ENCODE measurements around the gene C16orf54. TPM values are rescaled to one million over a fixed set of nuclear protein-coding genes. Genes with fewer than 3 reads are reported as not detected.
A peak's percentile ranks its signal among the peaks of the same experiment; 100 is the strongest.
"Not testable (repeated sequence)": the region's sequence is repeated elsewhere in the genome, so short reads cannot be mapped to it uniquely, and the experiment has no call there.

C16orf54 gene
- total RNA-seq, 1 experiment from 2014 or later, result not detected

GRCh38 chr16:29784157-29784556 lies 38.4 kb upstream of the C16orf54 start:
- Histone ChIP-seq H2BK12ac (ENCODE audit: insufficient read length, low read depth, low read length) (no peak overlapping the region), H3K56ac (ENCODE audit: insufficient read length, low read depth, low read length) (no peak overlapping the region), H4K5ac (ENCODE audit: insufficient read length, low read depth, low read length) (no peak overlapping the region), H3K27ac (ENCODE audit: insufficient read length, low read depth, low read length) (no peak overlapping the region), H3K4me1 (ENCODE audit: insufficient read depth, low read length) (no peaks in the 10 kb centered on the region), H3K4ac (ENCODE audit: low read depth, low read length) (no peak overlapping the region), H2BK120ac (ENCODE audit: low read depth, low read length, poor library complexity, severe bottlenecking) (no peak overlapping the region), H3T11ph (ENCODE audit: low read length) (no peak overlapping the region), H3K9ac (ENCODE audit: extremely low read depth, insufficient read length, low read length) (no peak overlapping the region), H3K23me2 (ENCODE audit: insufficient read length, low read depth, low read length, poor library complexity, severe bottlenecking) (no peaks in the 10 kb centered on the region), H2BK20ac (ENCODE audit: low read depth, low read length, poor library complexity, severe bottlenecking) (no peak overlapping the region), H4K91ac (ENCODE audit: insufficient read length, low read depth, low read length) (no peak overlapping the region), H3K79me2 (ENCODE audit: insufficient read depth, low read length) (no peaks in the 10 kb centered on the region), H3K14ac (ENCODE audit: insufficient read depth, low read length) (no peak overlapping the region), H2AFZ (ENCODE audit: low read length) (no peak overlapping the region), H3K18ac (ENCODE audit: insufficient read length, low read depth, low read length) (no peak overlapping the region), H4K20me1 (ENCODE audit: control insufficient read depth, insufficient read depth, insufficient read length) (no peaks in the 10 kb centered on the region), H3K23ac (ENCODE audit: insufficient read length, low read depth, low read length) (no peak overlapping the region), H2BK5ac (ENCODE audit: insufficient read length, low read length) (no peak overlapping the region), H3K79me1 (ENCODE audit: insufficient read depth, low read depth, low read length, poor library complexity, severe bottlenecking) (no peaks in the 10 kb centered on the region), H3K9me3 (ENCODE audit: control insufficient read depth, low read depth, low read length) (no peaks in the 10 kb centered on the region), H3K4me2 (ENCODE audit: insufficient read depth, insufficient read length, low read length) (no peak overlapping the region), H2BK15ac (ENCODE audit: low read depth, low read length) (no peak overlapping the region), H3K27me3 (ENCODE audit: insufficient read depth, low read length) (no peaks in the 10 kb centered on the region; the same call in 1 of the 2 replicates), H4K8ac (replicated peaks; ENCODE audit: insufficient read length, low read depth, low read length) (no peak overlapping the region), H2AK5ac (ENCODE audit: insufficient read length, low read length) (no peak overlapping the region)
- Mint-ChIP-seq H3K4me1 (peaks cover 24 to 30% of the 10 kb centered on the region in 2 experiments), H3K4me3 (0 out of 5 replicates have a peak overlapping the region, but pooled peaks of 1 of the 2 experiments have one; percentile 13), H3K36me3 (ENCODE audit: insufficient read depth in 1 of 3, low read depth in 3 of 3) (peaks cover 0 to 1% (median 0%) of the 10 kb centered on the region in 3 experiments; a peak in 1 of 7 replicates), H3K9me3 (peaks cover 0 to 2% of the 10 kb centered on the region in 2 experiments; a peak in 3 of 5 replicates), H3K27ac (no peak overlapping the region), H3K27me3 (ENCODE audit: low read depth) (peaks cover 41% of the 10 kb centered on the region)
- no CpG with 5 or more reads among the region's 2 CpGs for WGBS (ENCODE audit: extremely low coverage, insufficient read length, low lambda C conversion rate)
- TF ChIP-seq CTCF (conservative IDR thresholded peaks at IDR 0.05), result no peak
- DNase-seq, result no peak

DNA sequence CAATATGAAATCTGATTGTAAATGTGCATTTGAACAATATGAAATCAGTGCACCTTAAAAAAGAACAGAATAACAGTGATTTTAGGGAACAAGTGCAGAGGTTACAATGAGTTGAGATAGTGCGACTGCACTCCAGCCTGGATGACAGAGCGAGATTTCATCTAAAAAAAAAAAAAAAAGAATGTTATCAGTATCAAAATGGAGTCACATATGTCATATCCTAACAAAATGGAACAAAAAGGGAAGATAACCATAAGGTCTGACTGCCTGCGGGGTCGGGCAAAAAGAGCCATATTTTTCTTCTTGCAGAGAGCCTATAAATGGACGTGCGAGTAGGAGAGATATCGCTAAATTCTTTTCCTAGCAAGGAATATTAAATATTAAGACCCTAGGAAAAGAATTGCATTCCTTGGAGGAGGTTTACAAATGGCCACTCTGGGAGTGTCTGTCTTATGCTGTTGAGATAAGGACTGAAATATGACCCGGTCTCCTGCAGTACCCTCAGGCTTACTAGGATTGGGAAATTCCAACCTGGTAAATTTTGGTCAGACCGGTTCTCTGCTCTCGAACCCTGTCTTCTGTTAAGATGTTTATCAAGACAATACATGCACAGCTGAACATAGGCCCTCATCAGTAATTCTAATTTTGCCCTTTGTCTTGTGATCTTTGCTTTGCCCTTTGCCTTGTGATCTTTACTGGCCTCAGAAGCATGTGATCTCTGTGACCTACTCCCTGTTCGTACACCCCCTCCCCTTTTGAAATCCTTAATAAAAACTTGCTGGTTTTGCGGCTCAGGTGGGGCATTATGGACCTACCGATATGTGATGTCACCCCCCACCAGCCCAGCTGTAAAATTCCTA lies 37.5 kb upstream of the C16orf54 start:
- H3K9me3 Mint-ChIP-seq; H2BK5ac ChIP-seq (ENCODE audit: insufficient read length, low read length); H3K4ac ChIP-seq (ENCODE audit: low read depth, low read length); H4K5ac ChIP-seq (ENCODE audit: insufficient read length, low read depth, low read length); H3K18ac ChIP-seq (ENCODE audit: insufficient read length, low read depth, low read length); H3K9ac ChIP-seq (ENCODE audit: extremely low read depth, insufficient read length, low read length); H3K14ac ChIP-seq (ENCODE audit: insufficient read depth, low read length); H4K91ac ChIP-seq (ENCODE audit: insufficient read length, low read depth, low read length); H3K23ac ChIP-seq (ENCODE audit: insufficient read length, low read depth, low read length); H3K27ac Mint-ChIP-seq; H3K23me2 ChIP-seq (ENCODE audit: insufficient read length, low read depth, low read length, poor library complexity, severe bottlenecking); H2AFZ ChIP-seq (ENCODE audit: low read length); DNase-seq; H3K27ac ChIP-seq (ENCODE audit: insufficient read length, low read depth, low read length); H2BK120ac ChIP-seq (ENCODE audit: low read depth, low read length, poor library complexity, severe bottlenecking); H2AK5ac ChIP-seq (ENCODE audit: insufficient read length, low read length); H3T11ph ChIP-seq (ENCODE audit: low read length); H3K9me3 ChIP-seq (ENCODE audit: control insufficient read depth, low read depth, low read length); H2BK20ac ChIP-seq (ENCODE audit: low read depth, low read length, poor library complexity, severe bottlenecking); H3K79me2 ChIP-seq (ENCODE audit: insufficient read depth, low read length); H3K56ac ChIP-seq (ENCODE audit: insufficient read length, low read depth, low read length); H3K36me3 Mint-ChIP-seq (ENCODE audit: insufficient read depth in 1 of 3, low read depth in 3 of 3); H3K27me3 ChIP-seq (ENCODE audit: insufficient read depth, low read length); H3K4me2 ChIP-seq (ENCODE audit: insufficient read depth, insufficient read length, low read length); H4K20me1 ChIP-seq (ENCODE audit: control insufficient read depth, insufficient read depth, insufficient read length); H2BK12ac ChIP-seq (ENCODE audit: insufficient read length, low read depth, low read length); H2BK15ac ChIP-seq (ENCODE audit: low read depth, low read length); H3K79me1 ChIP-seq (ENCODE audit: insufficient read depth, low read depth, low read length, poor library complexity, severe bottlenecking); H4K8ac ChIP-seq (replicated peaks; ENCODE audit: insufficient read length, low read depth, low read length); H3K4me1 ChIP-seq (ENCODE audit: insufficient read depth, low read length): not testable (repeated sequence)
- Mint-ChIP-seq H3K4me3 (0 out of 5 replicates have a peak overlapping the region, but pooled peaks of 1 of the 2 experiments have one; percentile 13), H3K4me1 (peaks cover 27 to 30% of the 10 kb centered on the region in 2 experiments), H3K27me3 (ENCODE audit: low read depth) (peaks cover 50% of the 10 kb centered on the region)
- no CpG with 5 or more reads among the region's 13 CpGs for WGBS (ENCODE audit: extremely low coverage, insufficient read length, low lambda C conversion rate)

Measured in H9 (cell line).